OCI-LY1 (cell line): Measurements from ENCODE around the gene DCDC2.

Source experiments
- EZH2 ChIP-seq: fragments of 200-600 bp; sonication (generic), shearing (Covaris generic); IDR thresholded peaks from 2 replicates; pipeline ENCODE4 v1.8.0; 2017; ENCODE audit warnings: borderline replicate concordance, mixed run types, mild to moderate bottlenecking, antibody characterized with exemption, low read length, moderate library complexity, mixed read lengths
- TF ChIP-seq, protein P1 (sequence below): fragments of 200-600 bp; sonication (generic), shearing (Covaris generic); IDR thresholded peaks from 2 replicates; pipeline ENCODE4 v1.5.1; 2017; ENCODE audit warnings: mild to moderate bottlenecking, antibody characterized with exemption, low read length, moderate library complexity, mixed read lengths

DNA sequence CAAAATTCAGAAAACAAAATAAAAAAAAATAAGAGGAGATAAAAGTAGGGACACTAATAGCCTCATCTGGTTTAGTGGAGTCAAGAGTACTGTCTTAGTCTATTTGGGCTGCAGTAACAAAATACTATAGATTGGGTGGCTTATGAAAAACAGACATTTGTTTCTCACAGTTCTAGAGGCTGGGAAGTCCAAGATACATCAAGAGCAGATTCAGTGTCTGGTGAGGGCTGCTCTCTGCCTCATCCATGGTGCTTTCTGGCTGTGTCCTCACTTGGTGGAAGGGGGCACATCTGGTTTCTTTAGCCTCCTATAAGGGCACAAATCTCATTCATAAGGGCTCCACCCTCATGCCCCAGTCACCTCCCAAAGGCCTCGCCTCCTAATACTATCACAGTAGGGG, 205.8 kb downstream of the DCDC2 start:
- no peak for TF ChIP-seq EZH2
- TF ChIP-seq, protein P1, sequence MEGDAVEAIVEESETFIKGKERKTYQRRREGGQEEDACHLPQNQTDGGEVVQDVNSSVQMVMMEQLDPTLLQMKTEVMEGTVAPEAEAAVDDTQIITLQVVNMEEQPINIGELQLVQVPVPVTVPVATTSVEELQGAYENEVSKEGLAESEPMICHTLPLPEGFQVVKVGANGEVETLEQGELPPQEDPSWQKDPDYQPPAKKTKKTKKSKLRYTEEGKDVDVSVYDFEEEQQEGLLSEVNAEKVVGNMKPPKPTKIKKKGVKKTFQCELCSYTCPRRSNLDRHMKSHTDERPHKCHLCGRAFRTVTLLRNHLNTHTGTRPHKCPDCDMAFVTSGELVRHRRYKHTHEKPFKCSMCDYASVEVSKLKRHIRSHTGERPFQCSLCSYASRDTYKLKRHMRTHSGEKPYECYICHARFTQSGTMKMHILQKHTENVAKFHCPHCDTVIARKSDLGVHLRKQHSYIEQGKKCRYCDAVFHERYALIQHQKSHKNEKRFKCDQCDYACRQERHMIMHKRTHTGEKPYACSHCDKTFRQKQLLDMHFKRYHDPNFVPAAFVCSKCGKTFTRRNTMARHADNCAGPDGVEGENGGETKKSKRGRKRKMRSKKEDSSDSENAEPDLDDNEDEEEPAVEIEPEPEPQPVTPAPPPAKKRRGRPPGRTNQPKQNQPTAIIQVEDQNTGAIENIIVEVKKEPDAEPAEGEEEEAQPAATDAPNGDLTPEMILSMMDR: no peak
